Mesothelial cell of epicardium (in vitro differentiated cells): Measurements from ENCODE around the gene UPK1B. TPM values are rescaled to one million over a fixed set of nuclear protein-coding genes. Genes with fewer than 3 reads are reported as not detected.
"Not testable (repeated sequence)": the region's sequence is repeated elsewhere in the genome, so short reads cannot be mapped to it uniquely, and the experiment has no call there.

Experiments used
- DNase-seq, 2 experiments: peaks; one replicate each; pipeline ENCODE4 v3.0.0; 2021; ENCODE audit warnings: low spot score in 2 of 2; ENCODE audit not compliant: unreplicated experiment in 2 of 2
- H3K27ac Mint-ChIP-seq: 2 replicates; pipeline ENCODE4 v1.8.0; 2021; ENCODE audit warnings: mixed read lengths
- H3K27me3 Mint-ChIP-seq: 2 replicates; pipeline ENCODE4 v1.8.0; 2021; ENCODE audit warnings: low read depth, mixed read lengths
- H3K36me3 Mint-ChIP-seq: 2 replicates; pipeline ENCODE4 v1.8.0; 2021; ENCODE audit warnings: mixed read lengths
- H3K4me1 Mint-ChIP-seq: 2 replicates; pipeline ENCODE4 v1.8.0; 2021; ENCODE audit warnings: mixed read lengths
- H3K4me3 Mint-ChIP-seq: 2 replicates; pipeline ENCODE4 v1.8.0; 2021; ENCODE audit warnings: mild to moderate bottlenecking, moderate library complexity, mixed read lengths
- H3K9me3 Mint-ChIP-seq: 2 replicates; pipeline ENCODE4 v1.8.0; 2021; ENCODE audit warnings: mixed read lengths
- total RNA-seq: library from RNA; stranded (reverse); gene quantifications from 3 replicates; pipeline ENCODE4 v1.2.1, GENCODE V29; 2021
- TF ChIP-seq, protein P1 (sequence below): fragments of 200-600 bp; sonication (generic); IDR thresholded peaks from one replicate; pipeline ENCODE4 v1.5.0; 2021; ENCODE audit warnings: antibody characterized with exemption; ENCODE audit not compliant: unreplicated experiment

The UPK1B gene
- 0.22 to 0.47 TPM in 2 of 3 replicates, not detected in the other for total RNA-seq

GRCh38 chr3:119173325-119173724 is at the start of gene UPK1B:
TSS of gene UPK1B (plus strand) at chr3:119173598. CDS start at chr3:119186742, 13,144 bp downstream.
- no peak within 1 kb of the TSS for H3K27ac Mint-ChIP-seq
- H3K9me3 Mint-ChIP-seq: no peaks in the 10 kb centered on the region
- no peak for DNase-seq
- peak within 1 kb of the TSS; percentile 8 for H3K4me3 Mint-ChIP-seq
- H3K27me3 Mint-ChIP-seq: peaks cover 41% of the 10 kb centered on the region
- peaks cover 10% of the 10 kb centered on the region for H3K4me1 Mint-ChIP-seq
- H3K36me3 Mint-ChIP-seq: no peaks in the 10 kb centered on the region
- TF ChIP-seq, protein P1, sequence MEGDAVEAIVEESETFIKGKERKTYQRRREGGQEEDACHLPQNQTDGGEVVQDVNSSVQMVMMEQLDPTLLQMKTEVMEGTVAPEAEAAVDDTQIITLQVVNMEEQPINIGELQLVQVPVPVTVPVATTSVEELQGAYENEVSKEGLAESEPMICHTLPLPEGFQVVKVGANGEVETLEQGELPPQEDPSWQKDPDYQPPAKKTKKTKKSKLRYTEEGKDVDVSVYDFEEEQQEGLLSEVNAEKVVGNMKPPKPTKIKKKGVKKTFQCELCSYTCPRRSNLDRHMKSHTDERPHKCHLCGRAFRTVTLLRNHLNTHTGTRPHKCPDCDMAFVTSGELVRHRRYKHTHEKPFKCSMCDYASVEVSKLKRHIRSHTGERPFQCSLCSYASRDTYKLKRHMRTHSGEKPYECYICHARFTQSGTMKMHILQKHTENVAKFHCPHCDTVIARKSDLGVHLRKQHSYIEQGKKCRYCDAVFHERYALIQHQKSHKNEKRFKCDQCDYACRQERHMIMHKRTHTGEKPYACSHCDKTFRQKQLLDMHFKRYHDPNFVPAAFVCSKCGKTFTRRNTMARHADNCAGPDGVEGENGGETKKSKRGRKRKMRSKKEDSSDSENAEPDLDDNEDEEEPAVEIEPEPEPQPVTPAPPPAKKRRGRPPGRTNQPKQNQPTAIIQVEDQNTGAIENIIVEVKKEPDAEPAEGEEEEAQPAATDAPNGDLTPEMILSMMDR: no peak

DNA sequence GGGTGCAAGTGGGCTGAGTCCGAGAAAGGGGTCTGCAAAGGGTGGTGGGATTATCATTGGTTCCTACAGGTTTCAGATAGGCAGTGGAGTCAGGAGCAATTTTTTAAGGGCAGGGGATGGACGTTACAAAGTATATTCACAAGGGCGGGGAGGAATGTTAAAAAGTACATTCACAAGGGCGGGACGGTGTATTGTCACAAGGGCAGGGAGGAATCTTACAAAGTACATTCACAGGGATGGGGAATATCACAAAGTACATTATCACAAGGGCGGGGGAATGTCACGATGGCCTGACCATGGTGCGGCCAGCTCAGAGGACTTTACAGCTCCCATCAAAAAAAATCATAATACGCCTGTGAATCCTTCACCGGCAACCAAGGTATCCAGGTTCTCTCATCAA is 48.1 kb upstream of the UPK1B start:
- H3K4me1 Mint-ChIP-seq: no peaks in the 10 kb centered on the region
- no peak overlapping the region for H3K27ac Mint-ChIP-seq
- TF ChIP-seq, protein P1: no peak

DNA sequence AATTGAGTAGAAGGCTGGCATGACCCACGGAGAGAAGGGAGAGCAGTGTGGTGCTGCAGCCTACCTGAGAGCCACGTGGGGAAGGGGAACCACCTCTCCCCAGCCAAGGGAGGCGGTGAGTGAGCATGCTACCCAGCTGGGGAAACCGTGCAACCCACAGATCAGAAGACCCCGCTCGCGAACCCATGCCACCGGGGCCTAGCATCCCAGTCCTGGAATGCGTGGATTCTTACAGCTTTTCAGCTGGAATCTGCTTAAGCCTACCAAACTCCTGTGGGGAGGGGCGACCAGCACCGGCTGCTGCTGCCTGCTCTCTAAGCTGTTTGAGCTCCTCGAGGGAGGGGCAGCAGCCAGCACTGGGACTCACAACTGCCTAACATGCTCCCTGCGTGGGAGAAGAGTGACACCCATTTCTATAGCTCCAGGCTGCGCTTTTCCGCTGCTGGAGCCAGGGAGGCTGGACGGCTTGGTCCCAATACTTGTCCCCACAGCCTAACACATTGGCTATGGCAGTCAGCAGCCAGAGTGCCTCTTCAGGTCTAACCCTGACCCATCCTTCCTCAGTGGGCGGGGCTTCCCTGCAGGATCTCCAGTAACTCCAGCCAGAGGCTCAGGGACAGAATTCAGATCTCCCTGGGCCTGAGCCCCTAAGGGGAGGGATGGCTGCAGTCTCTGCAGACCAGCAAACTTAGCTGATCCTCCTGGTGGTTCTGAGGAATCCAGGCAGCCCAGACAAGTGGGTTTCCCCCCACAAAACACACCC is 47.5 kb upstream of the UPK1B start:
- no peaks in the 10 kb centered on the region for H3K4me1 Mint-ChIP-seq
- TF ChIP-seq, protein P1: no peak

More for the DNA sequence above, 48.1 kb upstream of the UPK1B start:
- Mint-ChIP-seq H3K4me3 (no peak overlapping the region), H3K36me3 (no peaks in the 10 kb centered on the region), H3K9me3 (peaks cover 15% of the 10 kb centered on the region), H3K27me3 (peaks cover 3% of the 10 kb centered on the region)
- DNase-seq: no peak

DNA sequence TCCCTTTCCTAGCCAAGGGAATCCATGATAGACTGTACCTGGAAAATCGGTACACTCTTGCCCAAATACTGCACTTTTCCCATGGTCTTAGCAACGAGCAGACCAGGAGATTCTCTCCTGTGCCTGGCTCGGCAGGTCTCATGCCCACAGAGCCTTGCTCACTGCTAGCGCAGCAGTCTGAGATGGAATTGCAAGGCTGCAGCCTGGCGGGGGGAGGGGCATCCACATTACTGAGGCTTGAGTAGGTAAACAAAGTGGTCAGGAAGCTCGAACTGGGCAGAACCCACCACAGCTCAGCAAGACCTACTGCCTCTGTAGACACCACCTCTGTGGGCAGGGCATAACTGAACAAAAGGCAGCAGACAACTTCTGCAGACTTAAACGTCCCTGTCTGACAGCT is 43.1 kb upstream of the UPK1B start:
- DNase-seq, H3K27ac Mint-ChIP-seq, H3K4me1 Mint-ChIP-seq, H3K4me3 Mint-ChIP-seq, H3K36me3 Mint-ChIP-seq: not testable (repeated sequence)
- H3K27me3 Mint-ChIP-seq: peaks cover 17% of the 10 kb centered on the region
- peaks cover 12% of the 10 kb centered on the region for H3K9me3 Mint-ChIP-seq

More for the DNA sequence above, 47.5 kb upstream of the UPK1B start:
- peaks cover 12% of the 10 kb centered on the region for H3K9me3 Mint-ChIP-seq
- DNase-seq: no peak
- peaks cover 3% of the 10 kb centered on the region for H3K27me3 Mint-ChIP-seq
- H3K4me3 Mint-ChIP-seq: no peak overlapping the region
- no peak overlapping the region for H3K27ac Mint-ChIP-seq
- H3K36me3 Mint-ChIP-seq: no peaks in the 10 kb centered on the region

GRCh38 chr3:119132291-119132690 is 41.1 kb upstream of the UPK1B start:
- H3K4me1 Mint-ChIP-seq, H3K27ac Mint-ChIP-seq, DNase-seq, H3K36me3 Mint-ChIP-seq, H3K4me3 Mint-ChIP-seq: not testable (repeated sequence)
- peaks cover 14% of the 10 kb centered on the region for H3K9me3 Mint-ChIP-seq
- peaks cover 18% of the 10 kb centered on the region for H3K27me3 Mint-ChIP-seq

- not testable (repeated sequence) for H3K4me3 Mint-ChIP-seq, DNase-seq, H3K27ac Mint-ChIP-seq, H3K4me1 Mint-ChIP-seq, H3K27me3 Mint-ChIP-seq, H3K36me3 Mint-ChIP-seq
- peaks cover 25% of the 10 kb centered on the region for H3K9me3 Mint-ChIP-seq
Observed at GRCh38 chr3:119139360-119139759, 34.0 kb upstream of the UPK1B start.

DNA sequence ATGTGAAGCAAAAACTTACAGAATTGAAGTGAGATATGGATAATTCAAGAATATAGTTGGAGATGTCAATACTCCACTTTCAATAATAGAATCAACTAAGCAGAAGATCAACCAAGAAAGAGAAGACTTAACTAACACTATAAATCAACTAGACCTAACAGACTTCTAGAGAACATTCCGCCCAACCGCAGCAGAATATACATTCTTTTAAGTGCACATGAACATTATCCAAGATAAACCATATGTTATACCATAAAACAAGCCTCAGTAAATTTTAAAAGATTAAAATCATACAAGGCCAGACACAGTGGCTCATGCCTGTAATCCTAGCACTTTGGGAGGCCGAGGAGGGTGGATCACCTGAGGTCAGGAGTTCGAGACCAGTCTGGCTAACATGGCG is 32.9 kb upstream of the UPK1B start:
- H3K4me1 Mint-ChIP-seq: peaks cover 3% of the 10 kb centered on the region
- no peaks in the 10 kb centered on the region for H3K36me3 Mint-ChIP-seq
- DNase-seq: no peak
- no peaks in the 10 kb centered on the region for H3K27me3 Mint-ChIP-seq
- TF ChIP-seq, protein P1: no peak
- no peak overlapping the region for H3K27ac Mint-ChIP-seq
- H3K4me3 Mint-ChIP-seq: no peak overlapping the region
- peaks cover 22% of the 10 kb centered on the region for H3K9me3 Mint-ChIP-seq
